GM23338 (cell line): Measurements from ENCODE around the gene MORN3. TPM values are rescaled to one million over a fixed set of nuclear protein-coding genes. Genes with fewer than 3 reads are reported as not detected.
A peak's percentile ranks its signal among the peaks of the same experiment; 100 is the strongest.
"Not testable (repeated sequence)": the region's sequence is repeated elsewhere in the genome, so short reads cannot be mapped to it uniquely, and the experiment has no call there.

ENCODE experiments used
- ATAC-seq: fragments of 200-7000 bp; cut with Tn5 transposase; 3 replicates; pipeline ENCODE4 v1.9.1; 2020
- DNase-seq: peaks from one replicate; pipeline ENCODE4 v3.0.0-alpha.2; 2015; ENCODE audit warnings: low spot score
- H2AFZ ChIP-seq: fragments of 200-600 bp; sonication (generic); 2 replicates; pipeline ENCODE4 v1.8.0; 2016; ENCODE audit warnings: antibody characterized with exemption, mild to moderate bottlenecking, moderate library complexity
- H3F3A ChIP-seq: fragments of 200-600 bp; sonication (generic); replicated peaks from 2 replicates; pipeline ENCODE4 v1.8.0; 2017; ENCODE audit warnings: antibody characterized with exemption, mixed run types, low read depth
- H3K27ac ChIP-seq: fragments of 200-600 bp; sonication (generic); 2 replicates; pipeline ENCODE4 v1.6.1; 2016; ENCODE audit warnings: low read depth
- H3K27me3 ChIP-seq: fragments of 200-600 bp; sonication (generic); 2 replicates; pipeline ENCODE4 v1.8.0; 2016; ENCODE audit warnings: mild to moderate bottlenecking, mixed run types, moderate library complexity; ENCODE audit not compliant: insufficient read depth
- H3K36me3 ChIP-seq: fragments of 200-600 bp; sonication (generic); 2 replicates; pipeline ENCODE4 v1.8.0; 2016; ENCODE audit warnings: mild to moderate bottlenecking; ENCODE audit not compliant: insufficient read depth
- H3K4me1 ChIP-seq: fragments of 200-600 bp; sonication (generic); 2 replicates; pipeline ENCODE4 v1.8.0; 2016; ENCODE audit warnings: mild to moderate bottlenecking, moderate library complexity; ENCODE audit not compliant: insufficient read depth
- H3K4me2 ChIP-seq: fragments of 200-600 bp; sonication (generic); 2 replicates; pipeline ENCODE4 v1.7.1; 2017; ENCODE audit warnings: mixed run types
- H3K4me3 ChIP-seq: fragments of 200-600 bp; sonication (generic); 2 replicates; pipeline ENCODE4 v1.6.1; 2016; ENCODE audit warnings: mixed run types
- H3K79me2 ChIP-seq: fragments of 200-600 bp; sonication (generic); replicated peaks from 2 replicates; pipeline ENCODE4 v1.8.0; 2017; ENCODE audit warnings: mild to moderate bottlenecking; ENCODE audit not compliant: insufficient read depth
- H3K9me2 ChIP-seq: fragments of 200-600 bp; sonication (generic); 2 replicates; pipeline ENCODE4 v1.8.0; 2017; ENCODE audit not compliant: insufficient read depth
- H4K20me1 ChIP-seq: fragments of 200-600 bp; sonication (generic); replicated peaks from 2 replicates; pipeline ENCODE4 v1.8.0; 2017; ENCODE audit warnings: mild to moderate bottlenecking; ENCODE audit not compliant: insufficient read depth
- H3K27ac Mint-ChIP-seq: 2 replicates; pipeline ENCODE4 v1.8.0; 2020; ENCODE audit warnings: inconsistent platforms, mild to moderate bottlenecking, moderate library complexity, mixed read lengths
- H3K27me3 Mint-ChIP-seq: 3 replicates; pipeline ENCODE4 v1.8.0; 2022; ENCODE audit warnings: low read depth, mild to moderate bottlenecking, moderate library complexity, mixed read lengths, inconsistent platforms; ENCODE audit not compliant: insufficient read depth, poor library complexity
- H3K36me3 Mint-ChIP-seq: 3 replicates; pipeline ENCODE4 v1.8.0; 2021; ENCODE audit warnings: low read depth, mild to moderate bottlenecking, inconsistent platforms, moderate library complexity, mixed read lengths
- H3K4me1 Mint-ChIP-seq: 3 replicates; pipeline ENCODE4 v1.8.0; 2020; ENCODE audit warnings: mild to moderate bottlenecking, inconsistent platforms, mixed read lengths
- H3K4me3 Mint-ChIP-seq: 3 replicates; pipeline ENCODE4 v1.8.0; 2021; ENCODE audit warnings: moderate library complexity, mild to moderate bottlenecking, inconsistent platforms, mixed read lengths
- H3K9me3 Mint-ChIP-seq: 3 replicates; pipeline ENCODE4 v1.8.0; 2020; ENCODE audit warnings: moderate library complexity, mild to moderate bottlenecking, inconsistent platforms, mixed read lengths
- CREB1 ChIP-seq: fragments of 250-450 bp; sonication (Bioruptor Pico); IDR thresholded peaks from 2 replicates; pipeline ENCODE4 v1.5.0; 2020; ENCODE audit warnings: low read depth, mild to moderate bottlenecking, moderate library complexity
- CTCF ChIP-seq, 2 experiments: fragments of 200-600 bp in 1 of 2; sonication (generic) in 1 of 2; conservative IDR thresholded peaks; 2 replicates each; pipeline versions ENCODE4 v1.5.1 to v1.6.1; 2016 to 2017; ENCODE audit warnings: antibody characterized with exemption in 2 of 2, low read depth in 2 of 2, mild to moderate bottlenecking in 2 of 2, moderate library complexity in 1 of 2
- POLR2AphosphoS5 ChIP-seq: IDR thresholded peaks from 2 replicates; pipeline ENCODE4 v1.6.1; 2016; ENCODE audit warnings: antibody characterized with exemption, low read depth
- STAT1 ChIP-seq: IDR thresholded peaks from one replicate; pipeline ENCODE4 v1.6.1; 2016; ENCODE audit warnings: antibody characterized with exemption; ENCODE audit not compliant: unreplicated experiment
- polyA plus RNA-seq: library from polyadenylated mRNA; unstranded; fragments of >200 nt; fragmentation: Nextera tagmentation; extraction: Ambion mirVana; gene quantifications from 2 replicates; pipeline ENCODE4 v1.2.1, GENCODE V29; 2016
- total RNA-seq: library from RNA; depleted of rRNA; stranded (reverse); fragments of >200 nt; shearing (Covaris generic); gene quantifications from 2 replicates; pipeline ENCODE4 v1.2.3, GENCODE V29; 2014

Gene MORN3
- total and polyA plus RNA-seq, 2 experiments from 2014 or later: 0.14 to 0.36 TPM

GRCh38 chr12:121673013-121673511 is 3.6 kb upstream of the MORN3 start:
- Histone ChIP-seq H3K36me3 (no peaks in the 10 kb centered on the region), H3F3A (peaks cover 14% of the 10 kb centered on the region; the same call in 1 of the 2 replicates), H3K9me2 (no peaks in the 10 kb centered on the region), H4K20me1 (no peaks in the 10 kb centered on the region), H3K27me3 (no peaks in the 10 kb centered on the region), H2AFZ (peak overlapping the region; percentile 84), H3K27ac (peak overlapping the region; percentile 67), H3K4me3 (peak overlapping the region; percentile 53), H3K79me2 (no peaks in the 10 kb centered on the region), H3K4me2 (peak overlapping the region; percentile 73), H3K4me1 (0 out of 2 replicates have a peak, but pooled peaks cover 9% of the 10 kb centered on the region)
- Mint-ChIP-seq H3K4me3 (peak overlapping the region; percentile 72), H3K9me3 (no peaks in the 10 kb centered on the region), H3K36me3 (no peaks in the 10 kb centered on the region; the same call in 1 of the 3 replicates), H3K27me3 (peaks cover 19% of the 10 kb centered on the region), H3K27ac (no peak overlapping the region), H3K4me1 (peaks cover 25% of the 10 kb centered on the region)
- peak; percentile 24 for DNase-seq
- peak; percentile 4 for ATAC-seq
- TF ChIP-seq STAT1: no peak
- no peak for TF ChIP-seq POLR2AphosphoS5

GRCh38 chr12:121668750-121669520 is 519 bp downstream of the MORN3 start:
- no peak overlapping the region for H3K4me3 ChIP-seq
- H3K27ac Mint-ChIP-seq: no peak overlapping the region

DNA sequence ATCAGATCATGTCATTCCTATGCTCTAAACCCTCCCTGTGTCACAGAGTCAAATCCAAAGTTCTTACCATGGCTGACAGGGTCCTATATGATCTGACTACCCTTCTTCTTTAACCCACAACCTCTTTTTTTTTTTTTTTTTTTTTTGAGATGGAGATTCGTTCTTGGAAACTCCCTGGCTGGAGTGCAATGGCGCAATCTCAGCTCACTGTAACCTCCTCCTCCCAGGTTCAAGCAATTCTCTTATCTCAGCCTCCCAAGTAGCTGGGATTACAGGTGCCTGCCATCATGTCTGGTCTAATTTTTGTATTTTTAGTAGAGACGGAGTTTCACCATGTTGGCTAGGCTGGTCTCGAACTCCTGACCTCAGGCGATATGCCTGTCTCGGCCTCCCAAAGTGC is 2.6 kb downstream of the MORN3 start:
- not testable (repeated sequence) for ATAC-seq, H3K9me3 Mint-ChIP-seq, H2AFZ ChIP-seq, H3F3A ChIP-seq, H3K27me3 ChIP-seq, H3K4me3 Mint-ChIP-seq, H3K36me3 Mint-ChIP-seq, H3K4me3 ChIP-seq, H3K79me2 ChIP-seq, H3K27ac ChIP-seq, H3K4me1 ChIP-seq, H3K4me2 ChIP-seq, H3K9me2 ChIP-seq, H3K36me3 ChIP-seq, DNase-seq, H4K20me1 ChIP-seq, H3K27ac Mint-ChIP-seq, H3K27me3 Mint-ChIP-seq
- peaks cover 24% of the 10 kb centered on the region for H3K4me1 Mint-ChIP-seq

More at GRCh38 chr12:121668750-121669520, 519 bp downstream of the MORN3 start:
- Histone ChIP-seq H3K27me3 (no peaks in the 10 kb centered on the region), H3F3A (peaks cover 10% of the 10 kb centered on the region; the same call in 1 of the 2 replicates), H3K79me2 (0 out of 2 replicates have a peak, but pooled peaks cover 10% of the 10 kb centered on the region), H3K27ac (peak overlapping the region; percentile 52; the same call in 1 of the 2 replicates), H3K36me3 (no peaks in the 10 kb centered on the region), H3K9me2 (no peaks in the 10 kb centered on the region), H4K20me1 (no peaks in the 10 kb centered on the region), H2AFZ (no peak overlapping the region), H3K4me1 (peaks cover 12% of the 10 kb centered on the region; the same call in 1 of the 2 replicates), H3K4me2 (no peak overlapping the region)
- H3K36me3 Mint-ChIP-seq: peaks cover 3% of the 10 kb centered on the region
- TF ChIP-seq CTCF (conservative IDR thresholded peaks at IDR 0.05; ENCODE audit: low read depth in 2 of 2) (peak; percentile 70 to 72), CREB1 (CRISPR knock-in tag) (no peak)
- no peak overlapping the region; the same call in 2 of the 3 replicates for H3K4me3 Mint-ChIP-seq
- no peaks in the 10 kb centered on the region for H3K9me3 Mint-ChIP-seq
- H3K4me1 Mint-ChIP-seq: peaks cover 28% of the 10 kb centered on the region
- ATAC-seq (peak; percentile 39), DNase-seq (peak; percentile 92)
- H3K27me3 Mint-ChIP-seq: peaks cover 15% of the 10 kb centered on the region
